LoVo (cell line): ENCODE data around the gene IQCC.
"Not testable (repeated sequence)": the region's sequence is repeated elsewhere in the genome, so short reads cannot be mapped to it uniquely, and the experiment has no call there.

Source experiments
- DNase-seq: peaks from one replicate; pipeline ENCODE4 v3.0.0-alpha.2; 2016; ENCODE audit warnings: low spot score

Gene IQCC

DNA sequence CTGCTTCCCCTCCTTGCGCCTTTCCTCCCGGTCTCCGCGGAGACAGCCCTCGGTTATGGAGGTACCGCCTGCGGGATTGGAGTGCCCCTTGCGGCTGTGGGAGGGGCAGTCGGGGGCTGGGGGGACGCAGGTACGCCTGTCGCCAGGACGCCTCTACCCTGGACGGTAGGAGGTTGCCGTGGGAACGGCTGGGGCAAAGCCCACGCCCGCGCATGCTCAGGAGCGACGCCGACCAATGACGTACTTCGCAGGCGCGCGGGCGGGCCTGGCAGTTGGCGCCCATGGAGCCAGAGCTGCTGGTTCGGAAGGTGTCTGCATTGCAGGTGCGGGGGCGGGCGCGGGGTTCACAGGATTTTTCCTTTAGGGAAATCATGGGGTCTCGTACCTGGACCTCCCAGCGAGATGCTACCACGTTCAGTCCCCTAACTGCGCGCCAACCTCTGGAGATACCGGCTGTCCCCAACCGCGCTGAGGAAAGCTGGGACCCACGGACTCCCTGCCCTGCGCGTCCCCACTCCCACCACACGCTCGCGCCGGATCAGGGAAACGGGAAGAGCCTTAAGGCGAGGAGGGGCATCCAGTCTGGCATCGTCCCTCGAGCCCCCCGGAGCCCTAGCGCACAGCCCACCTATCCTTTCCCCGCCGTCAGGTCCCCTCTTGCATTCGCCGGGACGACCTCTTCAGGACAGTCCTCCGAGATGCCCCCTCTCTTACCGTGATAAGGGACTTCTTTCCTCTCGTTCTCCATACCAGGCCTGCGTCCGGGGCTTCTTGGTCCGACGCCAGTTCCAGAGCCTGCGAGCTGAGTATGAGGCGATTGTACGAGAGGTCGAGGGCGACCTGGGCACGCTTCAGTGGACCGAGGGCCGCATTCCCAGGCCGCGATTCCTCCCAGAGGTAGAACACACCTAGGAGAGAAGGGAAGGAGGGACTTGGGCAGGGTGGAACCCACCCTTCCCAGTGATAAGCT is at the start of gene IQCC:
Gene IQCC (plus strand): TSS at position 271 of the 970 bp plus-strand sequence. CDS start 11 bp downstream, at position 282.
- DNase-seq = peak; percentile 88

DNA sequence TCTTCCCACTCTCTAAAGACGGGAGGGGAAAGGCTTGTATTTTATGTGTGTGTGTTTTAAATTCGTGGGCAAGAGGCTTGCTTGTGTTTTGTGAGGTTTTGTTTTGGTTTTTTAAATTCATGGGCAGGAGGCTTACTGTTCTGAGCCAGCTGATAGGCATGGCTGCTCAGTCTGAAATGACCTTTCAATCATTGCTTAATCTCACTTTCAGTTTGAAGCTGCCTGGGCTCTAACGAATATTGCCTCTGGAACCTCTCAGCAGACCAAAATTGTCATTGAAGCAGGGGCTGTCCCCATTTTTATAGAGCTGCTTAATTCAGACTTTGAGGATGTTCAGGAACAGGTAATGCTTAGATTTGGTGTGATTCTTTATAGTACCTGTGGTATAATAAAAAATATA is 46.3 kb upstream of the IQCC start:
- DNase-seq = no peak

DNA sequence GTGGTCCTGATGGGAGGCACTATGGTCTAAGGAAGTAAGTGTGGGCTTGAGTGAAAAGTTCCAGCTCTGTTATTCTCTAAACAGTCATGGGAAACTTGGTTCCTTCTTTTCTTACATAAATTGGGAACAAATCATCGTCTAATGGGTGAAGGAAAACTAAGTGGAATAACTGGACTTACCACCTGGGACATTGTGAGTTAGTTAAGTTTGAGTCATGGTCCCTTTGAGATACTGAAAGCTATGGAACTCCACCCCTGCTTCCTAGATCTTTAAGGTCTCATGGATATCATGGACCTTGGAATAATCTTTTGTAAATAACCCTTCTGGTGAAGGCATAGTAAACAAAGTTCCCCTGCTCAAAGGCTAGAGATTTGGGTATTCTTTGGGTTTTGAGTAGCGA is 42.1 kb upstream of the IQCC start:
- no peak for DNase-seq

DNA sequence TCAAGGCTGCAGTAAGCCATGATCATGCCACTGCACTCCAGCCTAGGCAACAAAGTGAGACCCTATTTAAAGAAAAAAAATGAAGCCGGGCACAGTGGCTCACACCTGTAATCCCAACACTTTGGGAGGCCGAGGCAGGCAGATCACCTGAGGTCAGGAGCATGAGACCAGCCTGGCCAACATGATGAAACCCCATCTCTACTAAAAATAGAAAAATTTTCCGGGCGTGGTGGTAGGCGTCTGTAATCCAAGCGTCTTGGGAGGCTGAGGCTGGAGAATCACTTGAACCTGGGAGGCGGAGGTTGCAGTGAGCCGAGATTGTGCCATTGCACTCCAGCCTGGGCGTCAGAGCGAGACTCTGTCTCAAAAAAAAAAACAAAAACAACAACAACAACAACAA is 39.8 kb upstream of the IQCC start:
- DNase-seq = not testable (repeated sequence)

DNA sequence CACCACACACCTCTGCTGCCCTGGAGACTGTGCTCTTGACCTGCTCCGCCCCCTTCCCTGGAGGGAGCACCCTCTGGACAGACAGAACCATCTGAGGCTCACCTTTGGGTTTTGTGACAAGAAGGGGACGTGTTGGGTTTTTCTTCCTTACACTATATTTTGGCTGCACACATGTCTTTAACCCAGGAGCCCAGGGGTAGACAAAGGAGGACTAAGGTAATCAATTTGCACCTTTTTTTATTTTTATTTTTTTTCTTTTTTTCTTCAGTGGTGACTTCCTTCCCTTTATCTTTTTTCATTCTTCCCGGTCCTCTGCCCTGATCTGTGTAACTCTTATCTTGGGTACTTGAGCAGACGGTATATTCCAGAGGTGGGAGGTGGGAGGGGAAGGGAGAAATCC is 34.5 kb upstream of the IQCC start:
- no peak for DNase-seq

DNA sequence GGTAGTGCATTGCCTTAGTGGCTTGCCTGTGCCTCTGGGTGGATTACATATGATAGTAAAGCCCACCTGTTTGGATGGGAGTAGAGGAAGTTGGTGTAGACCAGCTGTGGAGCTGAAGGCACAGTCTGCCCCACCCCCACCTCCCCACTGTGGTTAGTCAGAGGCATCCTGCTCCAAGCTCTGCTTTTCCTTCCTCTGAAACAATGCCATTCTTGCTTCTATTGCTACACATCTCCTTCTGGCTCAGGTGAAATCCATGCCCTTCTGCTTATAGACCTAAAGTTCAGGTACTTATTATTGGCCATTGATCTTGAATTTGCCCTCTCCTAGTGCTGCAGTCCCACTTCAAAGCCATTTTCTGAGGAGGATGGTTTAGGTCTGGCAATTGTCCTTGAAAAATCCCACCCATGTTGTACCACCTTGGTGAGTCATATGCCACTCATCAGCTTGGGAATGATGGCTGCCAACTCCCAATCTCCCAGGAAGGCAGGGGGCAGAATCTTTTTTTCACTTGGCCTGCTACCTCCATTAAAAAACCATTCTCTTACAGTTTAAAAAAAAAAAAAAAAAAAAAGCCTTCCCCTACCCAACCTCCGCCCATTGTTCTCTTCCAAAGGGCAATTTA is 32.7 kb upstream of the IQCC start:
- DNase-seq = no peak

DNA sequence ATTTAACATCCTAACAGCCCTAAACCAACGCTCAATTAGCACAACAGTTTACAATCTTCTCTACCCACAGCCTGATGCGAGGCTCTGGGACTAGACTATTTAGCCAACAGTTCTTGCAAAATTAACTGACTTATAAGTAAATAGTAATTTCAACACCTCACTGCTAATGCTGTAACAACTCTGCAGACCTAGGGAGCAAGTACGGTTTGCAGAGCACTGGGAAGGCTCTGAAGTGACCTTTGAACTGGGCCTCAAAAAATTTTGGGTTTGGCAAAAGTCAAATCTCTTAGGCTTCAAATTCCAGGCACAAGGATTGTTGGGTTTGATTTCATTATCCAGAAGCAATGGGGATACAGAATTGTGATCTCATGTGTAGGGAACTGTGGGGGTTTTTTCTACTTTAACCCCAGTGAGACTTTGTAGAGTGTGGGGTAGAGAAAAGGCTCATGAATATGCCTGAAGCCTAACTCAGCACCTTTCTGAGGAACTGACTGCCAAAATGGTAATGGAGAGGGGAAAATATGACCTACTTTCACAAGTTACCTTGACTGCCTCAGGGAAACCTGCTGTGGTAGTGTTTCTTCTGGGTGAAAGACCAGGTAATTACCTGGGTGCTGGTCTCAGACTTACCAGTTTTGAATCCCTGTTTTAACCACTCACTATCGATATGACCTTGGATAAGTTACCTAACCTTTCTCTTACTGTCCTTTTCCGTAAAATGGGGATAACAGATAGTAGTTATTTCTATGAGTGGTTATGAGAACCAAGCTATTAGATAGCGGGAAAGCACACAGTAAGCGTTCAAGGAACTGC is 26.9 kb upstream of the IQCC start:
- DNase-seq = no peak

DNA sequence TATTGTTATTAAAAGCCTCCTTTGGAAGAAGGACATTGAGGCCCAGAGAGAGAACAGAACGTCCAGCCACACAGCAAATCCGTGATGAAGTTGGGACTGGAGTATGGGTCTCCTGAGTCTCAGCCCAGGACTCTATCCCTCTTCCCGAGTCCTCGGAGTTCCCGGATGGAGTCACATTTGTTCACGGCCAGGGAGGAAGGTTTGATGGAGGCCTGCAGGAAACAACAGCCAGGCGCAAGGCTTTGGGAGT is 26.4 kb upstream of the IQCC start:
- DNase-seq = no peak

DNA sequence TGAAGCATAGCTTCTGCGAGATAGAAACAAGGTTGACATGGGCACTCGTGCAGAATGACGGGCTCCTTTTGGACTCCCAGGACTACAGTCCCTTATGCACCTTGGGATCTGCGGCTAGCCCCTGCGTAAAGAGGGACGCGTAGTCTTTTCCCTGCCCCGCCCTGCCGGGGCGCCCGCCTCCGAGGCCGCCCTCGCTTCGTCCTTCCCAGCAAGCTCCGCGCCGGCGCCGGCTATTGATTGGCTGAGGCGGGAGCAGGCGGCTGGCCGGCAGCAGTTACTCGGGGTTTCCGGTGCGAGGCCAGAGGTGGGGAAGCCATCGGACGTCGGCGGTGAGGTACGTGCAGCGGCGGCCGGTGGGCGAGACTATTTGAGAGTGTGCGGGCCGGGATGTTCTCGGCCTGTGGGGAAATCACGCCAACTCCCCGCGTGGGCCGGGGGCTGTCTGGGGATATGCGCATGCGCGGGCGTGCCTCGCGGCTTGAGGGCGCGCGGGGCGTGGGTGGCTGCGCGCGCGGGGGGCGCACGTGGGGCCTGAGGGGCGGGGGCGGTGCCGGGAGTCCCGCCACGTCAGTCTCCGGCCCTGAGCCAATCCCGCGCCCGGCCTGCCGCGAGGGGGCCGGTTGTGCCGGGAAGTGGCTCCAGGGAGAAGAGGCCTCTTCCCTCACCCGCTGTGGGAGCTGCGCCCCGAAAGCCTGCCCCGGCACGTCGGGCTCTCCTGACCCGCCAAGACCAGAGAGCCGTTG is 25.9 kb upstream of the IQCC start, which contains the start of gene TXLNA:
Gene TXLNA (plus strand): TSS at position 233 of the 743 bp plus-strand sequence. CDS start 671 bp downstream, outside the sequence.
- DNase-seq = peak; percentile 93

DNA sequence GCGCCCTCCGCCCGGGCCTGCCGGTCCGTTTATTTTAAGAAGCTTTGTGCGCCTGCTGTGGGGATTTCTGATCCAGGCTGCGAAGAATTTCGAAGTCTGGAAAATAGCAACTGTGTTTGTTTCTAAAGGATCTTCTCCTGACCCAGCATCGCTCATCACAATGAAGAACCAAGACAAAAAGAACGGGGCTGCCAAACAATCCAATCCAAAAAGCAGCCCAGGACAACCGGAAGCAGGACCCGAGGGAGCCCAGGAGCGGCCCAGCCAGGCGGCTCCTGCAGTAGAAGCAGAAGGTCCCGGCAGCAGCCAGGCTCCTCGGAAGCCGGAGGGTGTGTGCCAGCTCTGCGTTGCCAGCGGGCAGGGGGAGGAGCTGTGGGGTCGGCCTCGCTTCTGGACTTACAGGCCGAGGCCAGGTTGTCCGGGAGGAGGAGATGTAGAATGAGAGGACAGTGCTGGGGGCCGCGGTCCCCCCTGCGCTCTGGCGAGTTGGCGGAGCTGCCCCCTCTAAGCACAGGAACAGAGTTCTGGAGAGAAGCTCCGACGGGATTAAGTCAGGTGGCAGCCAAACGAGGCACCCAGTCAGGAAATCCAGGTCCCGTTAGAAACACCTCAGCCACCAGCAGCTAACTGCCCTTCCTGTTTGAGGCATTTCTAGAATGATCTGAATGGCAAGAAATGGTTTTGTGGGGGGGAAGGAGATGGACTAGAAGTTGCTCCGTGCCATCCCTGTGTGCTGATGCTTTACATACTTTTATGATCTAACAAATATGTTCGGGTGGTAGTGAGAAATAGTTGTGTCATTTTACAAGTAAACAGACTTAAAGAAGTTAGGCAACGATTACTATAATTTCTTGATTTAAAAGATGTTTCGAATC is 25.0 kb upstream of the IQCC start:
- DNase-seq = peak; percentile 25

DNA sequence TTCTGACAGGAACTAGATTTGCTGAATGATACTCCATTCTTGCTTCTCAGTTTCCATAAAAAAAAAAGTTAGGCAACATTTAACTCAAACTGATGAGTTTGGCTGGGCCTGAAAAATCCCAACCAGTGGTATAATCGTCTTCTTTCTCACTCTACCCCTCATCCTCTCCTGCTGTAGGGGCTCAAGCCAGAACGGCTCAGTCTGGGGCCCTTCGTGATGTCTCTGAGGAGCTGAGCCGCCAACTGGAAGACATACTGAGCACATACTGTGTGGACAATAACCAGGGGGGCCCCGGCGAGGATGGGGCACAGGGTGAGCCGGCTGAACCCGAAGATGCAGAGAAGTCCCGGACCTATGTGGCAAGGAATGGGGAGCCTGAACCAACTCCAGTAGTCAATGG is 24.4 kb upstream of the IQCC start:
- DNase-seq = no peak

DNA sequence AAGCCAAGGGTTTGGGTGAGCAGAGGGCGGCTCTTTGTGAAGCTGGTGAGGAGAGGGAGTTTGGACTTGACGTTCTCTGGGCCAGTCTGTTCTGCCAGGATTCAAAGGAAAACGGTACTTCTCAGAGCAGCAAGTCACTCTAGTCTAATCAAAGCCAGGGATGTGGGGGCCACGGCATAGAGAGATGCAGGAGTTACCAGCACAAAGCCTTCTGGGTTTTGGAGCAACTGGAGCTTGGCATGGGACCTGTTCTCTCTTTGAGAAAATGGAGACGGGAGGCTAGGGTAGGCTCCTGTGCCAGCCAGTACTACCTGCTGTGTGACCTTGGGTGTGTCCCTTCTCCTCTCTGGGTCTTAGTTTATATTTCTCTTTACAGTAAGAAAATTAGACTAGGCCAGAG is 23.9 kb upstream of the IQCC start:
- DNase-seq = no peak

DNA sequence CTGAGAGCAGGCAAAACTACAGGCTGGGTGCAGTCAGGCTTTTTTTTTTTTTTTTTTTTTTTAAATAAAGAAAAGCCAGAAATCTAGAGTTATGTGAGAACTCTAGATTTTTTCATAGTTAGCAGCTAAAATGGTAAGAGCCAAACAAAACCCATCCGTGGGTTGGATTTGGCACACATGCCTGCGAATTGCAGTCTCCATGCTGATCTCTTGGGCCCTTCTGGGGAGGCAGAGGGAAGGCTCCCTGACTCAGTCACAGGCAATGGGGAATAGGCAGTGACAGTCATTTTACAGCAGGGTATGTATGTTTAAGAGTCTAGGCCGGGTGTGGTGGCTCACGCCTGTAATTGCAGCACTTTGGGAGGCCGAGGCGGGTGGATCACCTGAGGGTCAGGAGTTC is 23.4 kb upstream of the IQCC start:
- DNase-seq = no peak

DNA sequence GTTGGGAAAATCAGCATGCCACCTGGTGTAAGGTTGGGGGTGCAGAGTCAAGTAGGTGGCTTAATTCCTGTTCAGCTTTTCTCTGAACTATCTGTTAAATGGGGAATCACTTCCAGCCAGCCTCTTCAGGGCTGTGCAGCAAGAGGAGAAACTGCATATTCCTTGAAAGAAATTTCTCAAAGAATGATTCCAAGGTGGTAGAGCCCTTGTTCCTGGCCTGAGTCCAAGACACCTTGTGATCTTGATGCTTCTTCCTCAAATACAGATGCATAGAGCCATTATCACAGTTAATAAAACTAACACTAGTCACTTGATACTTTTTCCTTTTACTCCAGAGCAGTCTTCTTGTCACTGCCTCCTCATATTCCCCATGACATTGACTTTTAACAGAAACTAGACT is 20.8 kb upstream of the IQCC start:
- no peak for DNase-seq

DNA sequence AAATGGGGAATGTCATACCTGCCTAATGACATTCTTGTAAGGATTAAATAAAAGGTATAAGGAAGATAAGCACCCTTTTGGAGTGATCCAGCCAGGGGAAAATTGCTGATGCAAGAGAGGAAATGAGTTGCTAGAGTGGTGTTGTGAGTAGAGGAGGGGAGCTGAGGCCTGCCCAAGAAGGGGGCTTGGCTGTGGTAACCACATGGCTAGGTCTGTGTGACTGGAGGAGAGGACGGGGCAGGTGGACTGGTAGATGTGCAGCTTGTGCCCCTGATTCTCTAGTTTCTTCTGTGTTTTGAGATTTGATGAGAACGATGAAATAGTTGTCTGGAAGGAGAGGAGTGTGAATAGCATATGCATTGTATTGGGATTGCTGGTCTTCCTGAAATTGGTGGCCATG is 19.4 kb upstream of the IQCC start:
- DNase-seq = no peak

DNA sequence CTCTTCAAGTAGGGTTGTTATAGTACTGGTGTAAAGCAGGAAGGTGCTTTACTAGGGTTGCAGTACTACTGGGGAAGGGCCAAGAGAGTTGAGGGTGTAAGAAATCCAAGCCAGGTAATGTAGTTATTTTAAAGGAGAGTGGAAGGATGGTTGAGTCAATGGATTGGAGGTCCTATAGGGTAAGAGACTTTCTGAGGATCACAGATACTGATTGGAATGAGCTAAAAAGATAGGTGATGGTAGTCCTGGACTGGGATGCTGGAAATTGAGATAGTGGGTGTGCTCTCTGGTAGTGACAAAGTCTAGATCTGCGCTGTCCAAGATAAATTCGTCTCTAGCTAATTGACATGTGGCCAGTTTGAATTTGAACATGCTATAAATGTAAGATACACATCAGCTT is 19.0 kb upstream of the IQCC start:
- no peak for DNase-seq

DNA sequence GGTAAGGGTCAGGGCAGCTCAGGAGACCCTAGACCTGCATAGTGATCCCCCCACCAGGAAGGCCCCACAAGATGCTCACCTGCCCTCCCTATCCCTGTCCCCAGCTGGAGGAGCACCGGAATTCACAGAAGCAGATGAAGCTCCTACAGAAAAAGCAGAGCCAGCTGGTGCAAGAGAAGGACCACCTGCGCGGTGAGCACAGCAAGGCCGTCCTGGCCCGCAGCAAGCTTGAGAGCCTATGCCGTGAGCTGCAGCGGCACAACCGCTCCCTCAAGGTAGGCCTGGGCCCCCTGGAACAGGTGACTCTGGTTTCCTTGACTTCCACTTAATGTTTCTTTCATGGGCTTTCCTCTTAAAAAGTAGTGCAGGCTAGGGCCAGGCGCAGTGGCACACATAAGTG is 17.6 kb upstream of the IQCC start:
- no peak for DNase-seq

DNA sequence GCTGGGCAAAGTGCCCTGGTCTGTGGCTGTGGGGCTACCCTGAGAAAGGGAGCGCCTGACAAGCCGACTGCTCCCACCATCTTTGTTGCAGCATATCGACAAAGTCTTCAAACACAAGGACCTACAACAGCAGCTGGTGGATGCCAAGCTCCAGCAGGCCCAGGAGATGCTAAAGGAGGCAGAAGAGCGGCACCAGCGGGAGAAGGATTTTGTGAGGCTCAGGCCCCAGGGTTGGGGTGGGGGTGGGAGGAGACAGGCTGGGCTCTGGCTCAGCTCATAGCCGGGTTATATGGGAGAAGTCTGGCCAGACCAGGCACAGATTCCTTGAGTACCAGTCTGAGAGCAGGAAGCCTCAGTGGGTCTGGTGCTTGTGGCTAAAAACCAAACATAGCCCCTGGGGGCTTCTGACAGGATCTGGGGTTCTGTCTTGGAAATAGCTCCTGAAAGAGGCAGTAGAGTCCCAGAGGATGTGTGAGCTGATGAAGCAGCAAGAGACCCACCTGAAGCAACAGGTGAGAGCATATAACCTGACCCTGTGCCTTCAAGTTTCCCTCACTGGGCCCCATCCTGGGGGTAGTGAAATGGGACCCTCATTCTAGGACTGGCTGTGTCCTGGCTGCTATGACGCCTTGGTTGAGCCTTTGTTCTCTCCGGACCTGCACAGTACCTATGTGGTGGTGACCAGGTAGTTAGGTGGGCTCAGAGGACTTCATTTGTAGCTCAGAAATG is 13.1 kb upstream of the IQCC start:
- no peak for DNase-seq

DNA sequence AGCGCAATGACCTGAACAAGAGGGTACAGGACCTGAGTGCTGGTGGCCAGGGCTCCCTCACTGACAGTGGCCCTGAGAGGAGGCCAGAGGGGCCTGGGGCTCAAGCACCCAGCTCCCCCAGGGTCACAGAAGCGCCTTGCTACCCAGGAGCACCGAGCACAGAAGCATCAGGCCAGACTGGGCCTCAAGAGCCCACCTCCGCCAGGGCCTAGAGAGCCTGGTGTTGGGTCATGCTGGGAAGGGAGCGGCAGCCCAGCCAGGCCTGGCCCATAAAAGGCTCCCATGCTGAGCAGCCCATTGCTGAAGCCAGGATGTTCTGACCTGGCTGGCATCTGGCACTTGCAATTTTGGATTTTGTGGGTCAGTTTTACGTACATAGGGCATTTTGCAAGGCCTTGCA is 10.5 kb upstream of the IQCC start:
- no peak for DNase-seq

DNA sequence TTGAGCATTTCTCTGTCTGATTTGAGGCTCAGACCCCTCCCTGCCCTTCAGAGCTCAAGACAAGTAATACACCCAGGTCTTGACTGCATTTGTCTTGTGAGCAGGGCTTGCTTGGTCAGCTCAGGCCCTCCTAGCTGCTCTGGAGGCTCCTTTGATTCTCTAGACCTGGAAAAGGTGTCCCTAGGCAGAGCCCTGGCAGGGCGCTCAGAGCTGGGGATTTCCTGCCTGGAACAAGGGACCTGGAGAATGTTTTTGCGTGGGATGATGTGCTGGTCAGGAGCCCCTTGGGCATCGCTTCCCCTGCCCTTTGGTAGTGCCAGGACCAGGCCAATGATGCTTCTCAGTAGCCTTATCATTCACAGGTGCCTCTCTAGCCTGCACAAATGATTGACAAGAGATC is 9.9 kb upstream of the IQCC start:
- no peak for DNase-seq
